ENCODE results near the gene SV2C.

DNA sequence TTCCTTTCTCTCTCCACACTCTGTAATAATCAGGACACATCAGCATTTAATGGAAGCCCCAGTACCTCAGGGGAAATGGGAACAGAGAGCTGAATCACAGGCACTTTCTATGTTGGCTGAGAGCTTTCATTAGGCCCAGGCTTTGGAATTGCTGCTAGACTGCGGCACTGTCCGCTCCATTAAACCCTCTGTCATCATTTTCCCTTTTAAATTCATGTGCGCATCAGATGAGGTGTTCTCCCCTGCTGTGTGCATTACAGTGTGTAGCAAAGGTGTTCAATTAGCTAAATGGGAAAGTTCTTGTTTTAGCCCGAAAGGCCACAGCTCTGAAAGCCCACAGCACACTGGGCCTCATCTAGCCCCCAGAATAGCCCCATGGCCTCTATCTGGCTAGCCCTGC is 133.6 kb downstream of the SV2C start:
- TF ChIP-seq EP300 (IDR thresholded peaks at IDR 0.05; ENCODE audit: low read depth) (no peak), POLR2A (IDR thresholded peaks at IDR 0.05) (no peak), POLR2AphosphoS5 (IDR thresholded peaks at IDR 0.05) (no peak)
- TF ChIP-seq, protein P1, sequence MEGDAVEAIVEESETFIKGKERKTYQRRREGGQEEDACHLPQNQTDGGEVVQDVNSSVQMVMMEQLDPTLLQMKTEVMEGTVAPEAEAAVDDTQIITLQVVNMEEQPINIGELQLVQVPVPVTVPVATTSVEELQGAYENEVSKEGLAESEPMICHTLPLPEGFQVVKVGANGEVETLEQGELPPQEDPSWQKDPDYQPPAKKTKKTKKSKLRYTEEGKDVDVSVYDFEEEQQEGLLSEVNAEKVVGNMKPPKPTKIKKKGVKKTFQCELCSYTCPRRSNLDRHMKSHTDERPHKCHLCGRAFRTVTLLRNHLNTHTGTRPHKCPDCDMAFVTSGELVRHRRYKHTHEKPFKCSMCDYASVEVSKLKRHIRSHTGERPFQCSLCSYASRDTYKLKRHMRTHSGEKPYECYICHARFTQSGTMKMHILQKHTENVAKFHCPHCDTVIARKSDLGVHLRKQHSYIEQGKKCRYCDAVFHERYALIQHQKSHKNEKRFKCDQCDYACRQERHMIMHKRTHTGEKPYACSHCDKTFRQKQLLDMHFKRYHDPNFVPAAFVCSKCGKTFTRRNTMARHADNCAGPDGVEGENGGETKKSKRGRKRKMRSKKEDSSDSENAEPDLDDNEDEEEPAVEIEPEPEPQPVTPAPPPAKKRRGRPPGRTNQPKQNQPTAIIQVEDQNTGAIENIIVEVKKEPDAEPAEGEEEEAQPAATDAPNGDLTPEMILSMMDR (IDR thresholded peaks at IDR 0.05) = no peak
